H9 (cell line): ENCODE measurements around the gene STT3B. TPM values are rescaled to one million over a fixed set of nuclear protein-coding genes. Genes with fewer than 3 reads are reported as not detected.

ENCODE experiments used
- DNase-seq: peaks from one replicate; pipeline ENCODE4 v3.0.0-alpha.2; 2017
- H2AFZ ChIP-seq: one replicate; pipeline ENCODE4 v1.6.1; 2013; ENCODE audit warnings: mild to moderate bottlenecking, low read length, control low read depth, moderate library complexity
- H2AK5ac ChIP-seq: 2 replicates; pipeline ENCODE4 v1.6.1; 2013; ENCODE audit warnings: low read length, control low read depth, mixed read lengths; ENCODE audit not compliant: insufficient read length
- H2BK120ac ChIP-seq: one replicate; pipeline ENCODE4 v1.6.1; 2013; ENCODE audit warnings: low read depth, mild to moderate bottlenecking, low read length, control low read depth, inconsistent platforms; ENCODE audit not compliant: poor library complexity, severe bottlenecking
- H2BK12ac ChIP-seq: 2 replicates; pipeline ENCODE4 v1.6.1; 2013; ENCODE audit warnings: low read length, control low read depth, mixed read lengths, low read depth; ENCODE audit not compliant: insufficient read length
- H2BK15ac ChIP-seq: 2 replicates; pipeline ENCODE4 v1.6.1; 2013; ENCODE audit warnings: low read depth, low read length, control low read depth
- H2BK20ac ChIP-seq: one replicate; pipeline ENCODE4 v1.6.1; 2013; ENCODE audit warnings: low read depth, mild to moderate bottlenecking, low read length, control low read depth, inconsistent platforms; ENCODE audit not compliant: poor library complexity, severe bottlenecking
- H2BK5ac ChIP-seq: 2 replicates; pipeline ENCODE4 v1.6.1; 2013; ENCODE audit warnings: low read length, control low read depth, mixed read lengths; ENCODE audit not compliant: insufficient read length
- H3K14ac ChIP-seq: 2 replicates; pipeline ENCODE4 v1.6.1; 2013; ENCODE audit warnings: low read length, control low read depth; ENCODE audit not compliant: insufficient read depth
- H3K18ac ChIP-seq: 2 replicates; pipeline ENCODE4 v1.6.1; 2013; ENCODE audit warnings: low read depth, mild to moderate bottlenecking, mixed read lengths, low read length, control low read depth; ENCODE audit not compliant: insufficient read length
- H3K23ac ChIP-seq: 2 replicates; pipeline ENCODE4 v1.6.1; 2013; ENCODE audit warnings: low read length, control low read depth, mixed read lengths, low read depth; ENCODE audit not compliant: insufficient read length
- H3K23me2 ChIP-seq: 2 replicates; pipeline ENCODE4 v1.6.1; 2013; ENCODE audit warnings: low read depth, mild to moderate bottlenecking, mixed read lengths, low read length, control low read depth; ENCODE audit not compliant: insufficient read length, poor library complexity, severe bottlenecking
- H3K27ac ChIP-seq: 2 replicates; pipeline ENCODE4 v1.5.1; 2013; ENCODE audit warnings: low read length, control low read depth, mixed read lengths, low read depth; ENCODE audit not compliant: insufficient read length
- H3K27me3 ChIP-seq: 2 replicates; pipeline ENCODE4 v1.6.1; 2013; ENCODE audit warnings: low read length, control low read depth, inconsistent platforms; ENCODE audit not compliant: insufficient read depth
- H3K4ac ChIP-seq: 2 replicates; pipeline ENCODE4 v1.6.1; 2013; ENCODE audit warnings: low read depth, mild to moderate bottlenecking, control low read depth, inconsistent platforms, low read length, moderate library complexity
- H3K4me1 ChIP-seq: 2 replicates; pipeline ENCODE4 v1.6.1; 2013; ENCODE audit warnings: low read length, control low read depth, inconsistent platforms; ENCODE audit not compliant: insufficient read depth
- H3K4me2 ChIP-seq: 2 replicates; pipeline ENCODE4 v1.6.1; 2013; ENCODE audit warnings: low read length, control low read depth, mixed read lengths; ENCODE audit not compliant: insufficient read length, insufficient read depth
- H3K56ac ChIP-seq: 2 replicates; pipeline ENCODE4 v1.6.1; 2013; ENCODE audit warnings: low read depth, mild to moderate bottlenecking, mixed read lengths, low read length, control low read depth; ENCODE audit not compliant: insufficient read length
- H3K79me1 ChIP-seq: 2 replicates; pipeline ENCODE4 v1.6.1; 2013; ENCODE audit warnings: low read depth, mild to moderate bottlenecking, moderate library complexity, low read length, control low read depth, inconsistent platforms; ENCODE audit not compliant: insufficient read depth, poor library complexity, severe bottlenecking
- H3K79me2 ChIP-seq: 2 replicates; pipeline ENCODE4 v1.6.1; 2013; ENCODE audit warnings: low read length, control low read depth, inconsistent platforms; ENCODE audit not compliant: insufficient read depth
- H3K9ac ChIP-seq: 2 replicates; pipeline ENCODE4 v1.6.1; 2013; ENCODE audit warnings: low read length, control low read depth, mixed read lengths; ENCODE audit not compliant: insufficient read length; ENCODE audit errors: extremely low read depth
- H3K9me3 ChIP-seq: one replicate; pipeline ENCODE4 v1.6.1; 2013; ENCODE audit warnings: low read depth, low read length, inconsistent platforms; ENCODE audit not compliant: control insufficient read depth
- H3T11ph ChIP-seq: one replicate; pipeline ENCODE4 v1.6.1; 2013; ENCODE audit warnings: mild to moderate bottlenecking, low read length, control low read depth, inconsistent platforms
- H4K20me1 ChIP-seq: one replicate; pipeline ENCODE4 v1.6.1; 2013; ENCODE audit not compliant: control insufficient read depth, insufficient read length, insufficient read depth
- H4K5ac ChIP-seq: 2 replicates; pipeline ENCODE4 v1.6.1; 2013; ENCODE audit warnings: low read depth, mild to moderate bottlenecking, mixed read lengths, low read length, control low read depth; ENCODE audit not compliant: insufficient read length
- H4K8ac ChIP-seq: replicated peaks from 2 replicates; pipeline ENCODE4 v1.6.1; 2013; ENCODE audit warnings: low read length, control low read depth, mixed read lengths, low read depth; ENCODE audit not compliant: insufficient read length
- H4K91ac ChIP-seq: 2 replicates; pipeline ENCODE4 v1.6.1; 2013; ENCODE audit warnings: low read depth, mild to moderate bottlenecking, moderate library complexity, mixed read lengths, low read length, control low read depth; ENCODE audit not compliant: insufficient read length
- H3K27ac Mint-ChIP-seq, 3 experiments: 2 replicates in 2 of 3; 3 replicates in 1 of 3; pipeline ENCODE4 v1.8.0; 2020 to 2021; ENCODE audit warnings: mixed read lengths in 3 of 3, mild to moderate bottlenecking in 1 of 3, moderate library complexity in 1 of 3
- H3K27me3 Mint-ChIP-seq: 2 replicates; pipeline ENCODE4 v1.8.0; 2021; ENCODE audit warnings: low read depth, mild to moderate bottlenecking, moderate library complexity, mixed read lengths
- H3K36me3 Mint-ChIP-seq, 3 experiments: 2 replicates in 2 of 3; 3 replicates in 1 of 3; pipeline ENCODE4 v1.8.0; 2020 to 2021; ENCODE audit warnings: low read depth in 3 of 3, mixed read lengths in 3 of 3; ENCODE audit not compliant: insufficient read depth in 1 of 3
- H3K4me1 Mint-ChIP-seq, 2 experiments: 2 replicates each; pipeline ENCODE4 v1.8.0; 2020; ENCODE audit warnings: mixed read lengths in 2 of 2
- H3K4me3 Mint-ChIP-seq, 2 experiments: 2 replicates in 1 of 2; 3 replicates in 1 of 2; pipeline ENCODE4 v1.8.0; 2020 to 2021; ENCODE audit warnings: mild to moderate bottlenecking in 2 of 2, mixed read lengths in 2 of 2, moderate library complexity in 1 of 2
- H3K9me3 Mint-ChIP-seq, 2 experiments: 2 replicates in 1 of 2; 3 replicates in 1 of 2; pipeline ENCODE4 v1.8.0; 2020; ENCODE audit warnings: mild to moderate bottlenecking in 2 of 2, mixed read lengths in 2 of 2, moderate library complexity in 1 of 2
- CTCF ChIP-seq: fragments of 200-600 bp; sonication (generic); conservative IDR thresholded peaks from 3 replicates; pipeline ENCODE4 v1.8.0; 2021; ENCODE audit warnings: antibody characterized with exemption, mild to moderate bottlenecking
- WGBS: extraction: QIAGEN DNeasy Blood & Tissue Kit; methylation state at CpG from one replicate; pipeline ENCODE4 v1.1.7; 2013; ENCODE audit warnings: missing lambda C conversion rate, low lambda C conversion rate, mixed read lengths; ENCODE audit not compliant: insufficient read length; ENCODE audit errors: extremely low coverage; 5-methylcytosine and 5-hydroxymethylcytosine counted together
- total RNA-seq: library from RNA; stranded (reverse); gene quantifications from 2 replicates; pipeline ENCODE4 v1.2.1, GENCODE V29; 2021

Gene STT3B
- total RNA-seq, 1 experiment from 2014 or later = 79.9 TPM

- Histone ChIP-seq H3K4me2 (peak overlapping the region; percentile 61), H3K27ac (peak overlapping the region; percentile 61), H3K4me1 (no peaks in the 10 kb centered on the region), H3K9me3 (no peaks in the 10 kb centered on the region), H2AK5ac (no peak overlapping the region), H4K20me1 (no peaks in the 10 kb centered on the region), H2BK12ac (no peak overlapping the region), H3K27me3 (no peaks in the 10 kb centered on the region), H3K4ac (no peak overlapping the region), H3K23ac (no peak overlapping the region), H2BK20ac (no peak overlapping the region), H3K14ac (peak overlapping the region; percentile 36), H3K56ac (no peak overlapping the region), H3K9ac (peak overlapping the region; percentile 91), H3K18ac (peak overlapping the region; percentile 18), H3K79me1 (no peaks in the 10 kb centered on the region), H2AFZ (no peak overlapping the region), H2BK15ac (no peak overlapping the region), H2BK5ac (no peak overlapping the region), H3K23me2 (peaks cover 11% of the 10 kb centered on the region), H4K91ac (no peak overlapping the region), H3K79me2 (peaks cover 6% of the 10 kb centered on the region; the same call in 1 of the 2 replicates), H3T11ph (no peak overlapping the region), H4K8ac (no peak overlapping the region), H4K5ac (peak overlapping the region; percentile 30), H2BK120ac (no peak overlapping the region)
- no CpG with 5 or more reads among the region's 31 CpGs for WGBS
- Mint-ChIP-seq H3K36me3 (no peaks in the 10 kb centered on the region; a peak in 1 of 7 replicates), H3K4me3 (no peak overlapping the region; a peak in 3 of 5 replicates), H3K9me3 (no peaks in the 10 kb centered on the region; a peak in 1 of 5 replicates), H3K27me3 (no peaks in the 10 kb centered on the region), H3K4me1 (peaks cover 19 to 20% of the 10 kb centered on the region in 2 experiments), H3K27ac (peak overlapping the region; percentile 90 to 99 (median 93))
- peak; percentile 38; the same call in 2 of the 3 replicates for TF ChIP-seq CTCF
- no peak for DNase-seq
Observed at GRCh38 chr3:31531452-31531991, 1.2 kb upstream of the STT3B start.
